Activated T-cell treated with anti-CD3 and anti-CD28 coated beads for 48 hours (primary cell): ENCODE results near the gene CD55.

ENCODE experiments used
- DNase-seq: peaks from one replicate; pipeline ENCODE4 v3.0.0-alpha.2; 2020; ENCODE audit warnings: low read depth

Gene CD55

GRCh38 chr1:207362962-207363860, 41.7 kb downstream of the CD55 start:
- DNase-seq: no peak

GRCh38 chr1:207363871-207364270, 42.4 kb downstream of the CD55 start:
- DNase-seq: no peak

- no peak for DNase-seq
Observed at GRCh38 chr1:207364614-207365013, 43.1 kb downstream of the CD55 start.

- DNase-seq: no peak
Observed at GRCh38 chr1:207365063-207365462, 43.6 kb downstream of the CD55 start.

GRCh38 chr1:207366022-207366421, 44.5 kb downstream of the CD55 start:
- no peak for DNase-seq

- DNase-seq: no peak
Observed at GRCh38 chr1:207388721-207389120, 67.2 kb downstream of the CD55 start.

- no peak for DNase-seq
Observed at GRCh38 chr1:207389728-207390464, 68.4 kb downstream of the CD55 start.

- DNase-seq: no peak
Observed at GRCh38 chr1:207393610-207394009, 72.1 kb downstream of the CD55 start.

- no peak for DNase-seq
Observed at GRCh38 chr1:207396168-207396746, 74.8 kb downstream of the CD55 start.

GRCh38 chr1:207397525-207397926, 76.0 kb downstream of the CD55 start:
- DNase-seq: no peak

GRCh38 chr1:207398986-207399385, 77.5 kb downstream of the CD55 start:
- no peak for DNase-seq

- no peak for DNase-seq
Observed at GRCh38 chr1:207401578-207401977, 80.1 kb downstream of the CD55 start.

- no peak for DNase-seq
Observed at GRCh38 chr1:207402744-207403143, 81.3 kb downstream of the CD55 start.

GRCh38 chr1:207404849-207405525, 83.5 kb downstream of the CD55 start:
- no peak for DNase-seq

GRCh38 chr1:207405814-207406213, 84.3 kb downstream of the CD55 start:
- no peak for DNase-seq

- no peak for DNase-seq
Observed at GRCh38 chr1:207407655-207408260, 86.3 kb downstream of the CD55 start.
